ENCODE data around the gene CAMK2A. TPM values are rescaled to one million over a fixed set of nuclear protein-coding genes. Genes with fewer than 3 reads are reported as not detected.
A peak's percentile ranks its signal among the peaks of the same experiment; 100 is the strongest.

CAMK2A gene
- total RNA-seq, 6 experiments from 2014 or later, result 0.10 to 0.26 (median 0.23) TPM; not detected in 3

- H3K36me3 ChIP-seq, result no peaks in the 10 kb centered on the region
- H3K27me3 ChIP-seq, result no peaks in the 10 kb centered on the region
- DNase-seq, result no peak
- intact Hi-C loops (cut with DNase I), result loop anchor here in 1 of 2 donors (10.0 kb wide), 1 partner anchor 79 kb away; no protein-coding TSS in a partner anchor
- H3K4me1 ChIP-seq, result no peaks in the 10 kb centered on the region
- H3K4me3 ChIP-seq, result no peak overlapping the region
- H3K27ac ChIP-seq, result no peak overlapping the region
- H3K9me3 ChIP-seq, result no peaks in the 10 kb centered on the region
- TF ChIP-seq POLR2A (IDR thresholded peaks at IDR 0.05), result no peak
- TF ChIP-seq CTCF (IDR thresholded peaks at IDR 0.05), result no peak
- ATAC-seq, result no peak
- WGBS (ENCODE audit: insufficient coverage, low coverage, low lambda C conversion rate, missing lambda C conversion rate), result 73% methylated on average over 2 of the region's 6 CpGs
Measured at GRCh38 chr5:150213530-150213929, 76.0 kb downstream of the CAMK2A start.

GRCh38 chr5:150211156-150212030 lies 78.2 kb downstream of the CAMK2A start:
- 75% methylated on average over 7 of the region's 15 CpGs for WGBS (ENCODE audit: insufficient coverage, low coverage, low lambda C conversion rate, missing lambda C conversion rate)
- H3K9me3 ChIP-seq, result no peaks in the 10 kb centered on the region
- DNase-seq (no peak), ATAC-seq (no peak)
- no peaks in the 10 kb centered on the region for H3K4me1 ChIP-seq
- H3K4me3 ChIP-seq, result no peak overlapping the region
- intact Hi-C loops (cut with DNase I), result loop anchor here in 1 of 2 donors (10.0 kb wide), 1 partner anchor 77 kb away; no protein-coding TSS in a partner anchor
- no peaks in the 10 kb centered on the region for H3K36me3 ChIP-seq
- H3K27ac ChIP-seq, result no peak overlapping the region
- no peak for TF ChIP-seq POLR2A (IDR thresholded peaks at IDR 0.05)
- H3K27me3 ChIP-seq, result no peaks in the 10 kb centered on the region

GRCh38 chr5:150210644-150211043 lies 78.9 kb downstream of the CAMK2A start:
- H3K27me3 ChIP-seq, result no peaks in the 10 kb centered on the region
- 50% methylated on average over 2 of the region's 6 CpGs for WGBS (ENCODE audit: insufficient coverage, low coverage, low lambda C conversion rate, missing lambda C conversion rate)
- no peaks in the 10 kb centered on the region for H3K4me1 ChIP-seq
- TF ChIP-seq POLR2A (IDR thresholded peaks at IDR 0.05) (no peak), CTCF (IDR thresholded peaks at IDR 0.05) (no peak)
- H3K4me3 ChIP-seq, result no peak overlapping the region
- intact Hi-C loops (cut with DNase I), result loop anchor here in 1 of 2 donors (10.0 kb wide), 1 partner anchor 76 kb away; no protein-coding TSS in a partner anchor
- H3K9me3 ChIP-seq, result no peaks in the 10 kb centered on the region
- DNase-seq, result no peak
- no peak for ATAC-seq
- no peaks in the 10 kb centered on the region for H3K36me3 ChIP-seq
- no peak overlapping the region for H3K27ac ChIP-seq

- H3K9me3 ChIP-seq, result no peaks in the 10 kb centered on the region
- ATAC-seq (peak in 3 of 4 donors; percentile 22 to 52 (median 30)), DNase-seq (no peak)
- TF ChIP-seq POLR2A (IDR thresholded peaks at IDR 0.05), result no peak
- no peak for TF ChIP-seq CTCF (IDR thresholded peaks at IDR 0.05)
- no peak overlapping the region for H3K4me3 ChIP-seq
- no peaks in the 10 kb centered on the region for H3K36me3 ChIP-seq
- WGBS (ENCODE audit: insufficient coverage, low coverage, low lambda C conversion rate, missing lambda C conversion rate), result 48% methylated on average over 4 of the region's 21 CpGs
- no peak overlapping the region for H3K27ac ChIP-seq
- H3K27me3 ChIP-seq, result no peaks in the 10 kb centered on the region
- H3K4me1 ChIP-seq, result no peaks in the 10 kb centered on the region
- intact Hi-C loops (cut with DNase I), result no loop called here
Measured at GRCh38 chr5:150209099-150209635, 80.4 kb downstream of the CAMK2A start.
